ENCODE results near the gene GART.

Gene GART

DNA sequence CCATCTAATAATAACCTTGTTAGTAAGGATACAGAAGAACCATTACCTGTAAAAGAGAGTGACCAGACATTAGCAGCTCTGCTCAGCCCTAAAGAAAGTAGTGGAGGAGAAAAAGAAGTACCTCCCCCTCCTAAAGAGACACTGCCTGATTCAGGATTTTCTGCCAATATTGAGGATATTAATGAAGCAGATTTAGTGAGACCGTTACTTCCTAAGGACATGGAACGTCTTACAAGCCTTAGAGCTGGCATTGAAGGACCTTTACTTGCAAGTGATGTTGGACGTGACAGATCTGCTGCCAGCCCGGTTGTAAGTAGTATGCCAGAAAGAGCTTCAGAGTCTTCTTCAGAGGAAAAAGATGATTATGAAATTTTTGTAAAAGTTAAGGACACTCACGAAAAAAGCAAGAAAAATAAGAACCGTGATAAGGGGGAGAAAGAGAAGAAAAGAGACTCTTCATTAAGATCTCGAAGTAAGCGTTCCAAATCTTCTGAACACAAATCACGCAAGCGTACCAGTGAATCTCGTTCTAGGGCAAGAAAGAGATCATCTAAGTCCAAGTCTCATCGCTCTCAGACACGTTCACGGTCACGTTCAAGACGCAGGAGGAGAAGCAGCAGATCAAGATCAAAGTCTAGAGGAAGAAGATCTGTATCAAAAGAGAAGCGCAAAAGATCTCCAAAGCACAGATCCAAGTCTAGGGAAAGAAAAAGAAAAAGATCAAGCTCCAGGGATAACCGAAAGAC is 12.5 kb upstream of the GART start:
- DNase-seq (ENCODE audit: low read depth in 1 of 2, low spot score in 1 of 2) = no peak

DNA sequence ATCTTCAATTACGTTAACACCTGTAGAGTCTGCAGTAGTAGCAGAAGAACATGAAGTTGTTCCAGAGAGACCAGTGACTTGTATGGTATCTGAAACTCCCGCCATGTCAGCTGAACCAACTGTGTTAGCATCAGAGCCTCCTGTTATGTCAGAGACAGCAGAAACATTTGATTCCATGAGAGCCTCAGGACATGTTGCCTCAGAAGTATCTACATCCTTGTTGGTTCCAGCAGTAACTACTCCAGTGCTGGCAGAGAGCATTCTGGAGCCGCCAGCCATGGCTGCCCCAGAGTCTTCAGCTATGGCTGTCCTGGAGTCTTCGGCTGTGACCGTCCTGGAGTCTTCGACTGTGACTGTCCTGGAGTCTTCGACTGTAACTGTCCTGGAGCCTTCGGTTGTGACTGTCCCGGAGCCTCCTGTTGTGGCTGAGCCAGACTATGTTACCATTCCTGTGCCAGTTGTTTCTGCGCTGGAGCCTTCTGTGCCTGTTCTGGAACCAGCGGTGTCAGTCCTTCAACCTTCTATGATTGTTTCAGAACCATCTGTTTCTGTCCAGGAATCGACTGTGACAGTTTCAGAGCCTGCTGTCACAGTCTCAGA is 11.2 kb upstream of the GART start:
- DNase-seq (ENCODE audit: low read depth in 1 of 2, low spot score in 1 of 2) = no peak

DNA sequence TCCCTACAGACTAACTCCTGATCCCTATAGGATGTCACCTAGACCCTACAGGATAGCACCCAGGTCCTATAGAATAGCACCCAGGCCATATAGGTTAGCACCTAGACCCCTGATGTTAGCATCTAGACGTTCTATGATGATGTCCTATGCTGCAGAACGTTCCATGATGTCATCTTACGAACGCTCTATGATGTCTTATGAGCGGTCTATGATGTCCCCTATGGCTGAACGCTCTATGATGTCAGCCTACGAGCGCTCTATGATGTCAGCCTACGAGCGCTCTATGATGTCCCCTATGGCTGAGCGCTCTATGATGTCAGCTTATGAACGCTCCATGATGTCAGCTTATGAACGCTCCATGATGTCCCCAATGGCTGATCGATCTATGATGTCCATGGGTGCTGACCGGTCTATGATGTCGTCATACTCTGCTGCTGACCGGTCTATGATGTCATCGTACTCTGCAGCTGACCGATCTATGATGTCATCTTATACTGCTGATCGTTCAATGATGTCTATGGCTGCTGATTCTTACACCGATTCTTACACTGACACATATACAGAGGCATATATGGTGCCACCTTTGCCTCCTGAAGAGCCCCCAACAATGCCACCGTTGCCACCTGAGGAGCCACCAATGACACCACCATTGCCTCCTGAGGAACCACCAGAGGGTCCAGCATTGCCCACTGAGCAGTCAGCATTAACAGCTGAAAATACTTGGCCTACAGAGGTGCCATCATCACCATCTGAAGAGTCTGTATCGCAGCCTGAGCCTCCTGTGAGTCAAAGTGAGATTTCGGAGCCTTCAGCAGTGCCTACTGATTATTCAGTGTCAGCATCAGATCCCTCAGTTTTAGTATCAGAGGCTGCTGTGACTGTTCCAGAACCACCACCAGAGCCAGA is 10.4 kb upstream of the GART start:
- DNase-seq (ENCODE audit: low read depth in 1 of 2, low spot score in 1 of 2) = no peak

DNA sequence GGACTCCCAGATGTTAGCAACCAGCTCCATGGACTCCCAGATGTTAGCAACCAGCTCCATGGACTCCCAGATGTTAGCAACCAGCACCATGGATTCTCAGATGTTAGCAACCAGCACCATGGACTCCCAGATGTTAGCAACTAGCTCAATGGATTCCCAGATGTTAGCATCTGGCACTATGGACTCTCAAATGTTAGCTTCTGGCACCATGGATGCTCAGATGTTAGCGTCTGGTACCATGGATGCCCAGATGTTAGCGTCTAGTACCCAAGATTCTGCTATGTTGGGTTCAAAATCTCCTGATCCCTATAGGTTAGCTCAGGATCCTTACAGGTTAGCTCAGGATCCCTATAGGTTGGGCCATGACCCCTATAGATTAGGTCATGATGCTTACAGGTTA is 9.7 kb upstream of the GART start:
- DNase-seq (ENCODE audit: low read depth in 1 of 2, low spot score in 1 of 2) = no peak

DNA sequence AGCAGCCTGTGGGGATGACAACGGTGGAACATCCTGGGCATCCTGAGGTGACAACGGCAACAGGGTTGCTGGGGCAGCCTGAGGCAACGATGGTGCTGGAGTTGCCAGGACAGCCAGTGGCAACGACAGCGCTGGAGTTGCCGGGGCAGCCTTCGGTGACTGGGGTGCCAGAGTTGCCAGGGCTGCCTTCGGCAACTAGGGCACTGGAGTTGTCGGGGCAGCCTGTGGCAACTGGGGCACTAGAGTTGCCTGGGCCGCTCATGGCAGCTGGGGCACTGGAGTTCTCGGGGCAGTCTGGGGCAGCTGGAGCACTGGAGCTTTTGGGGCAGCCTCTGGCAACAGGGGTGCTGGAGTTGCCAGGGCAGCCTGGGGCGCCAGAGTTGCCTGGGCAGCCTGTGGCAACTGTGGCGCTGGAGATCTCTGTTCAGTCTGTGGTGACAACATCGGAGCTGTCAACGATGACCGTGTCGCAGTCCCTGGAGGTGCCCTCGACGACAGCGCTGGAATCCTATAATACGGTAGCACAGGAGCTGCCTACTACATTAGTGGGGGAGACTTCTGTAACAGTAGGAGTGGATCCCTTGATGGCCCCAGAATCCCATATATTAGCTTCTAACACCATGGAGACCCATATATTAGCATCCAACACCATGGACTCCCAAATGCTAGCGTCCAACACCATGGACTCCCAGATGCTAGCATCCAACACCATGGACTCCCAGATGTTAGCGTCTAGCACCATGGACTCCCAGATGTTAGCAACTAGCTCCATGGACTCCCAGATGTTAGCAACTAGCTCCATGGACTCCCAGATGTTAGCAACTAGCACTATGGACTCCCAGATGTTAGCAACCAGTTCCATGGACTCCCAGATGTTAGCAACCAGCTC is 9.1 kb upstream of the GART start:
- no peak for DNase-seq (ENCODE audit: low read depth in 1 of 2, low spot score in 1 of 2)

DNA sequence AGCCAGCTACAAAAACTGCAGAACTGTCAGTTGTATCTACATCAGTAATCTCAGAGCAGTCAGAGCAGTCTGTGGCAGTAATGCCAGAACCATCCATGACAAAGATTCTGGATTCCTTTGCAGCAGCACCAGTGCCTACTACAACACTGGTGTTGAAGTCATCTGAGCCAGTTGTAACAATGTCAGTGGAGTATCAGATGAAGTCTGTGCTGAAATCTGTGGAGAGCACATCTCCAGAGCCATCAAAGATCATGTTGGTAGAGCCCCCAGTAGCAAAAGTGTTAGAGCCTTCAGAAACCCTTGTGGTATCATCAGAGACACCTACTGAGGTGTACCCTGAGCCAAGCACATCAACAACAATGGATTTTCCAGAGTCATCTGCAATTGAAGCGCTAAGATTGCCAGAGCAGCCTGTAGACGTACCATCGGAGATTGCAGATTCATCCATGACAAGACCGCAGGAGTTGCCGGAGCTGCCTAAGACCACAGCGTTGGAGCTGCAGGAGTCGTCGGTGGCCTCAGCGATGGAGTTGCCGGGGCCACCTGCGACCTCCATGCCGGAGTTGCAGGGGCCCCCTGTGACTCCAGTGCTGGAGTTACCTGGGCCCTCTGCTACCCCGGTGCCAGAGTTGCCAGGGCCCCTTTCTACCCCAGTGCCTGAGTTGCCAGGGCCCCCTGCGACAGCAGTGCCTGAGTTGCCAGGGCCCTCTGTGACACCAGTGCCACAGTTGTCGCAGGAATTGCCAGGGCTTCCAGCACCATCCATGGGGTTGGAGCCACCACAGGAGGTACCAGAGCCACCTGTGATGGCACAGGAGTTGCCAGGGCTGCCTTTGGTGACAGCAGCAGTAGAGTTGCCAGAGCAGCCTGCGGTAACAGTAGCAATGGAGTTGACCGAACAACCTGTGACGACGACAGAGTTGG is 8.2 kb upstream of the GART start:
- DNase-seq (ENCODE audit: low read depth in 1 of 2, low spot score in 1 of 2) = no peak

DNA sequence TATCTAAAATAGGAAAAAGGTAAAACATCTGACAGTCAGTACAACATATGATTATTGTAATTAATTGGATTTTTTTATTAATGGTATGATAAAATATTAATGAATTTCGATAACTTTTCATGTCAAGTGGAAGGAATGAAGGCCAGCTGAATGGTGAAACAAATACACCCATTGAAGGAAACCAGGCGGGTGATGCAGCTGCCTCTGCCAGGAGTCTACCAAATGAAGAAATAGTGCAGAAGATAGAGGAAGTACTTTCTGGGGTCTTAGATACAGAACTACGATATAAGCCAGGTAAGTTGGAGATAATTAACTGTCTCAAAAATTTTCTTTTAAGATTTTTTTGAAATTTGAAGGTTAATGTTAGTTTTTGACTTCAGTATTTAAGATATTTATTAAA is 4.2 kb upstream of the GART start:
- no peak for DNase-seq (ENCODE audit: low read depth in 1 of 2, low spot score in 1 of 2)

DNA sequence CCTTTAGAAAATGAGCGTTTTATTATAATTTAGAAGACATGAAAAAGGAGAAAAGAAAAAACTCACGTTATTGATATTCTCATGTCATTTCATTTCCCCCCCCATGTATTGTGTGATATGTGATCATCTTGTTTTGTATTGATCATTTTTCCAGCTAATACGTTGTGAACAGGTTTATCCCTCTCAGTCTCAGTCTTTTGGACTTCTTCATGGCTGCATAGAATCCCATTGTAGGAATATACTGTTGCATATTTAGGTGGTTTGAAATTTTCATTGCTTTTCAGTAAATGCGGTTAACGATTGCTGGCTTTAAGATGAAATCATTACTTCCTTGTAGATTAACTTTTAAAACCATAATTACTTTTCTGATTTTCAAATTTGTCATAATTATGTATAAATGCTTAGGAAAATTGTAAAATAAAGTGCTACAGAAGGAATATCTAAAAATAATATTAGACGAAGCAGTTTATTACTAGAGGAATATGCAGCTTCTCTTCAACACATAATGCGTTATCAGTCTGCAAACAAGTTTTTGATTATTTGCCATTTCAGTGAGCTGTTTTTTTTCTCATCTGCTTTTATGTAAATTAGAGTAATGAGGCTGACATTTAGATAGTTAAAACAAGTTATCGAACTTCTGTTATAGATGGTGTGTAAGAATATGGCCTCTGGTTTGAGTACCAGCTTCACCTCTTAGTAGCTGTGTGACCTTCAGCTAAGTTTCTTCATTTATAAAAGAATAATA is 2.7 kb upstream of the GART start:
- DNase-seq (ENCODE audit: low read depth in 1 of 2, low spot score in 1 of 2) = no peak

DNA sequence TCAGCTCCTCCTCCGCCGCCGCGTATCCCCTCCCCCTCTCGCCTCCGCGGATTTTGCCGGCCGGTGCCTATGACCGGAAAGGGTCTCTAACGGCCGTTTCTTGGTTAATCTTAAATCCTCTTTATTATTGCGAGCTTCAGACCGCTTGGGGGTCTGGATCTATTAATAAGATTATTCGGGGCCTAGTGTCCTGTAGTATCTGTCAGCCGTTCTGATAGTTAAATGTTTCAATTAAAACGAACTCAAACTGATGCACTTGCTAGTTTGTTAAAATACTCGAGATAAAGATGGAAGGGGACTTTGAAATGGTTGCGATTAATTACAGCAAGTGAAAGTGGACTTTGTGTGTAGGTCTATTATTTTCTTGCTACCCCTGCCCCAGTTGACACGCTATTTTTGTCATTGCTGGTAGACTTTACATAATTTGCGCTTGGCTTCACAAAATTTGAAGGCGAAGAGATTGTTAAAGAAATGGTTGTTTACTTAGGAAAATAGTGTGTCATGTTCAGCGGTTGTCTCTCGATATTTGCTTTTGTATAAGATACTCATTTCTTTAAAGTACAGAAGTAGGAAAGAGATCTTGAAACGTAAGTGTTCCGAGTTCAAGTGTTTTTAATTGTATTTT is 1.7 kb upstream of the GART start:
- peak in 1 of 2 donors; percentile 50 for DNase-seq (ENCODE audit: low read depth in 1 of 2, low spot score in 1 of 2)

DNA sequence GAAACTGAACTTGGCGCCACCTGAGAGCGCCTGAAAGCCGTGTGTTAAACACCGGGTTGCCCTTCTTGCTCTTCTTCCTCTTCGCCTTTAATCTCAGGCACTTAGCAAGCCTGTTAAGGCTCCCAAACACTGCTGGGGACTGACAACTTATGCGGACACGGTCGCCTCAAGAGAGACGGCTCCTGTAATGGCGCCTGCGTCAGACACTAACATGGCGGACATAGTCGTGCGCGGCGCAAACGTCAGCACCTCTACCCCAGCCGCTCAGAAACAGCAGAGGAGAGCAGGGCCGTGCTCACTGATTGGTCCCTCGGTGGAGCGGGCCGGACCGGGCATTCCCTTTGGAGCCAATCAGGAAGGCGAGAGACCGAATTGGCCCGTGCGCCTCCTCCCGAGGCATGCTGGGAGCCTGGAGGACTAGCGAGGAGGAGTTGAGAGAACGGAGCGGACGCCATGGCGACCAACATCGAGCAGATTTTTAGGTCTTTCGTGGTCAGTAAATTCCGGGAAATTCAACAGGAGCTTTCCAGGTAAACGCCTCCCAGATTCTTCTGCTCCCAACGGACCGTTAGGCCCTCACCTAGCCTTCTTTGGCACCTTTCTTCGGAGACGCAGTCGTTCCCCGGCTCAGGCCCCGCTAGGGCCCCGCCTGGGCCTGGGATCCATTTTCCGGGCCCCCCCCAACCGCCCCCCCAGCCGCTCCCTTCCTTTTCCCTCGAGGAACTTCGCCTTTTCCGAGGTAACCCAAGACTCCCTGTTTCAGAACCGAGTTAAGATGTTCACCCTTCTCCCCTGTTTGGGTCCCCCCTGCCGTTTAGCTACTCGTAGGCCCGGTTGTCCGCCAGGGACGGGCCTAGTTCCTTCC is 955 bp upstream of the GART start, which contains the start of gene SON:
TSS of gene SON (plus strand) at position 399 of the 865 bp plus-strand sequence. CDS start at position 454, 55 bp downstream.
- peak; percentile 86 to 98 for DNase-seq (ENCODE audit: low read depth in 1 of 2, low spot score in 1 of 2)

DNA sequence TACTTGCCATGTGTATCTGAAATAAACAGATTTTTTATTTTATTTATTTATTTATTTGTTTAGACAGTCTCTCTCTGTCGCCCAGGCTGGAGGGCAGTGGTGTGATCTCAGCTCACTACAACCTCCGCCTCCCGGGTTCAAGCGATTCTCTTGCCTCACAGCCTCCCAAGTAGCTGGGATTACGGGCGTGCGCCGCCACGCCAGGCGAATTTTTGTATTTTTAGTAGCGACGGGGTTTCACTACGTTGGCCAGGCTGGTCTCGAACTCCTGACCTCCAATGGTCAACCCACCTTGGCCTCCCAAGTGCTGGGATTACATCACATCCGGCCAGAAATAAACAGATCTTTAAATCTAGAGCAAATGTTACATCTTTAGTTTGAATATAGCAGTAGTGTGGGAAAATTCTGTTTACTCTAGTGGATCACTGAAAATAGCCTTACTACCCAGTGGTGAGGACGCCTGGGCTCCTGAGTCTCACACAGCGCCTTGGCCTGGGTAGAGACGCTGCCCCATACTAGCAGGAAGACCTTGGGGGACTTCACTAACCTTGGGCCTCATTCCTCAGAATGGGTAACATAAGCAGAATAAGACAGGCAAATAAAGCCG is 709 bp downstream of the GART start:
- DNase-seq (ENCODE audit: low read depth in 1 of 2, low spot score in 1 of 2) = no peak

DNA sequence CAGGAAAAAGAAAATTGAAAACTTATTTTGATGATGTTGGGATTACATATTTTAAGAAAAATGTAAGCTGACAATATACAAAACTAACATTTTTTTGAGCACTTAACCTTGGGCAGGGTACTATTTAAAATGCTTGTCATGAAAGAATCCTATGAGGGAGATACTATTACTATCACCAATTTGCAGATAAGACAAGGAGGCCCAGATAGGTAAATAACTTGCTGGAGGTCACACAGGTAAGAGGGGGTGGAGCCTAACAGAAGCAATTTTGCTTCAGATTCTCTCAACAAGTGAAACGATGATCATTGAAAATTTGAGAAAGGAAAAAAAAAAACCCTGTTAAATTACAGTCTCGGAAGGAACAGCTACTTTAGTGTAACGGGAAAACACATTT is 1.2 kb downstream of the GART start:
- no peak for DNase-seq (ENCODE audit: low read depth in 1 of 2, low spot score in 1 of 2)

DNA sequence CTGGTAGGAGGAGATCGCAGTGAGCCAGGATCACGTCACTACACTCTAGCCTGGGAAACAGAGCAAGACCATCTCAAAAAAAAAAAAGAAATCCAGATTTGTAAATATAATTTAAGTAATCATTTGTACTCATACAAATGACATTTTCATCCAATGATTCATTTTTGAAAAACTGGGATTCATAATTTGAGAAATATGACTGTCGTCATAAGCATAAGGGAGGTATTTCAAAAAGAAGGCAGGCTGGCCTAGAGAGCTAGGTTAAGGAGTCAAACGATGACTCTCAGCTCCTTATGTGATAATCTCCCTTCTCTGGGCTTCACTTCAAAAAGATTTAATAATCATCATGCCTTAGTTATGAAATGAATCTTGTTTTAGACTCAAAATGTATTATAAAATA is 2.3 kb downstream of the GART start:
- DNase-seq (ENCODE audit: low read depth in 1 of 2, low spot score in 1 of 2) = no peak

DNA sequence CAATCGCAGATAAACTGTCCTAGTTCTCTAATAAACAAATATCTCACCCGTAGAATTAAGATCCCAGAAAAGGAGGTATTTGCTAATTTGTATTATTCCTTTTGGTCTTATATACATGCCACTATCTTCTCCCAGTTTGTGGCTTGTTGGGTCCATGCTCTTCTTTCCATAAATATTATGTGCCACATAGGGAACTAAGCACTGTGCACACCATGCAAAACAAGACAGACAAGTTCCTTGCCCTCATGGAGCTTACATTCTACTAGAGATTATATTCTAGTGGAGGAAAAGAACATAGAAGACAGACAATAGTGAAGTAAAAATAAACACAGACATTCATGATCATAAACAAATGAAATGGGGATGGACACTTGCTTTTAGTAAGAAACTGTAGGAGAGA is 4.7 kb downstream of the GART start:
- DNase-seq (ENCODE audit: low read depth in 1 of 2, low spot score in 1 of 2) = no peak

DNA sequence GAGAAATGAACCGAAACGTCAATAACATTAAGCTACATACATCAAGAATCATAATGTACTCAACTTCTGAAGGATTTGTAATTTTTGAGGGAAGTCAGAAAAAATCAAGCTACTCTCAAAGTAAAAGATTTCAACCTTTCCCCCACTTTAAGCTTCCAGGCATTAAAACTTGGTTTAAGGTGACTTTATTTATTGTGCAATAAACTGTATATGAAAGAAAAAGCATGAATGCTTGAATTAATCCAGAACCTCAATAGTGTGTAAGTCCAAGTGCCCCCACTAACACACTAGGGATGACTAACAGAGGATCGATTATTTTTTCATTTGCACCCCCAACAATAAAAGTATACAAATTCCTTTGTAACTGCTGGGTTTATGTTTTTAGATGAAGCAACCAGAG is 10.9 kb downstream of the GART start:
- no peak for DNase-seq (ENCODE audit: low read depth in 1 of 2, low spot score in 1 of 2)

DNA sequence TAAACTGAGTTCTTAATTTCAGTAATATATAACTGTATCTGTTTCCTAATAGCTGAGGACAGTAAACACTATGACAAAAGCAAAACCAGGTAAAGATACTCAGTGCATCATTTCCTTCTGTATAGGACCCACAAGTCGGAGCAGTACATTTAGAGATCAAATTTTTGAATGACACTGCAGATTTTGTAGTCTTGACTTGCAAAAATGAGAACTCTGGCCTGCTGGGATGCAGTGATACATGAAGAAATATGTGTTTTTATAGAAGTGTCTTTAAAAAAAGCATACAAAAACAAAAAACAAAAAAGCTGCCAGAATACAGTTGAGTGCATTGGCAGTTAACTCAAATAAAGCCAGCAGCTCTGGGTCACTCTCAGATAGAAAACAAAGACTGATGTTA is 19.0 kb downstream of the GART start:
- no peak for DNase-seq (ENCODE audit: low read depth in 1 of 2, low spot score in 1 of 2)

DNA sequence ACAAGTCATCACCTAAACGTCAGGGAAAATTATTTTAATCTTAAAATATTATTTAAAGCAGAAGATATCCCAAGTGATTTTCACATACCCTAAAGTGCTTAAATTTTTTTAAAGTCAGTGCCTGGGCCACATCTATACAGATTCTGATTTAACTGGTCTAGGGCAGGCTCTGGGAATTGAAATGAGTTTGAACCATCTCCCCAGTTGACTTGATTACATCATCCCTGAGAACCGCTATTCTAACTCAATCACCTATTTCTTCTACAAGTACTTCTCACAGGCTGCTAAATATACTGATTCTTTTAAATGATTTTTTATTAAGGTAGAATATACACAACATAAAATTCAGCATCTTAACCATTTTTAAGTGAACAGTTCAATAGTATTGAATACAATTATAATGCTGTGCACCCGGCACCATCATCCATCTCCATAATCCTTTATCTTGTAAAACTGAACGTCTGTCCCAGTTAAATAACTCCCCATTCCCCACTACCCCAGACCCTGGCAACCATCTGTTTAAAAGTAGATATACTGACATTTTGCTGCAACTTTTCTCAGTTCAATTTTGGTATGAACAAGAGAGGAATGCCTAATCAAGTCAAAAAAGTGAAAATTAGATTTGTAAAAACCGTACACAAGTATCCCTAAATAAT is 19.5 kb downstream of the GART start:
- no peak for DNase-seq (ENCODE audit: low read depth in 1 of 2, low spot score in 1 of 2)
